Activated CD8-positive, alpha-beta memory T cell treated with anti-CD3 and anti-CD28 coated beads for 24 hours (primary cell): ENCODE measurements around the gene SUSD3.

Experiments
- DNase-seq: peaks from one replicate; pipeline ENCODE4 v3.0.0-alpha.2; 2020

Gene SUSD3

DNA sequence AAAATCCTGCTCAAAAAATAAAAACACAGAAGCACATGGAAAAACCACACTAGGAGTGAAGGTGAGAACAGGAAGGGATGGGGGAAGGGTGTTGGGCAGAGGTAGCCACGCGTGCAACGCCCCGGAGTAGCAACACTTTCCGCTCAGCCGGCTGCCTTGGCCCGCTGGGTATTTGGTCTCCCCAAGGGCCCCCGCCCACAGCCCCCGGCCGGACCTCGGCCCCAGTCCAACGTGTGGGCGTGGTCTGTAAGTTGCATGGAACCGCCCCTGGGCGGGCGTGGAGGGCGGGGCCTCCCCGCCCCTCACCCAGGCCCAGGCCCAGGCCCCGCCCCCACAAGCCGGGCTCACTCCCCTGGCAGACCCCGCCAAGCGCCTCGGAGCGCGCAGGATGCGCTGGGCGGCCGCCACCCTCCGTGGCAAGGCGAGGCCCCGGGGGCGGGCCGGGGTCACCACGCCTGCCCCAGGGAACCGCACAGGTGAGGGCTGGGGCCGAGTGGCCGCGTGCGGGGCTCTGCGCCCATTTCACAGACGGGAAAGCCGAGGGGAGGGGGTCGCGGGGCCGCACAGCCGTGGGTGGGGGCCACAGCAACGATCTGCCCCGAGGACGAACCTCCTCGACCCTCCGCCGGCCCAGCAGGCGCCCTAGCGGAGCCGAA lies at the start of gene SUSD3:
Gene SUSD3, plus strand, starts transcription at position 347 of the 656 bp plus-strand sequence. Its CDS starts 42 bp downstream, at position 389.
- DNase-seq = peak; percentile 87

DNA sequence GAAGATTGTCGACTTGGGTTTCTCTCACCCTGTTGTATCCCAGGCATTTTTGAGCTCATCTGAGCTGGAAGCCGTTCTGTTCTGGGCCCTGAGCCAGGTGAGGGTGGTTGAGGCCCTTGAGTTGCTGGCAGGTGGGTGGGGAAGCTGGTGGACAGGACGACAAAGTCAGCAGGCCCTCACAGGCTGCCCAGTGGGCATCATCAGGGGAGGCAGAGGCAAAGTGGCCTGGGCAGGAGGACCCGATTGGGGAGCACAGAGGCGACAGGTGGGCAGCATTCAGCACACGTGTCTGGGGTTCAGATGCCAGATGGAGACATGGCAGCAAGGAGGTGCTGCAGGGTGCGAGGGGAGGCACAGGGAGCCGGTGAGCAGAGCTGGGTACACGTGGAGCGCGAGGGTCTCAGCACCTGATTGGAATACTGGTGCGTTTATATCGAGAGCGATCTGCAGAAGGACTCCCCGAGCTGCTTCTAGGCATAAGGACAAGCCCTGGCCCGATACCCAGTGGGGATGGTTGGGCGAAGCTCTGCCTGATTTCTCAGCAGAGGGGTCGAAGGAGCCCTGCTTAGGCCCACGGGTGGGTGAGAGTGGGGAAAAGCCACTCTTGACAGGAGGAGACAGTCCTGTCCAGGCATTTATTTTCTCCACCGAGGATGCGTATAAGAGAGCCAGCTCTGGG lies 49.0 kb upstream of the SUSD3 start:
- DNase-seq = peak; percentile 50

DNA sequence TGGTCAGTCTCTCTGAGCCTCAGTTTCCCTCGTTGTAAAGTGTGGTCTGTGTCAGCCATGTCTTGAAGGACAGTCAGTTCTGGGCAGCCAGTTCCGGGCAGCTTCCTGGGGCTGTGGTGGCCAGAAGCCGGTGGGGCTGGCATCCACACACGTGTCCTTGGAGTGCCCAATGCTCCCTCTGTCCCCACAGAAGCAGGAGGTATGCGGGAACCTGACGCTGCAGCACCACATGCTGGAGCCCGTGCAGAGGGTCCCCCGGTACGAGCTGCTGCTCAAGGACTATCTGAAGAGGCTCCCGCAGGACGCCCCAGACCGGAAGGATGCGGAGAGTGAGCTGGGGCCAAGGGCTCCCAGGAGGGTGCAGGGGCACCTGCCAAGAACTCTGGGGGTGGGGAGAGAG lies 48.4 kb upstream of the SUSD3 start:
- DNase-seq = peak; percentile 37

DNA sequence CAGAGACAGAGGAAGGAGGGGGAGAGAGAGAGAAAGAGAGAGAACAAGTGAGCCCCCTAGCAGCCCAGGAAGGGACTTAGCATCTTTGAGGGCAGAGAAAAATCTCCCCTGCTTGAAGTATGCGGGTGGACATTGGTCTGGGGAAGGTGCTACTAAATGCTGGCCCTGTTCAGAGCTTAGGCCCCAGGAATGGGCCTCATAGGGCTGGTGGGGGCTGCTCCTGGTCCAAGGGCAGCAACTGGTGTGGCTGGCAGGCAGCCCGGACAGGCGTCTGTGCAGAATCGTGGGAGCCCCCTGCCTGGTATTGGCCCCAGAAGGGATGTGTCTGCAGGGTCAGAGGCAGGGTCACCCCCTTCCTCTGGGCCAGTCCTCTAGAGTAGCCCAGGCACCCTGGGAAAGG lies 47.8 kb upstream of the SUSD3 start:
- DNase-seq = peak; percentile 40

DNA sequence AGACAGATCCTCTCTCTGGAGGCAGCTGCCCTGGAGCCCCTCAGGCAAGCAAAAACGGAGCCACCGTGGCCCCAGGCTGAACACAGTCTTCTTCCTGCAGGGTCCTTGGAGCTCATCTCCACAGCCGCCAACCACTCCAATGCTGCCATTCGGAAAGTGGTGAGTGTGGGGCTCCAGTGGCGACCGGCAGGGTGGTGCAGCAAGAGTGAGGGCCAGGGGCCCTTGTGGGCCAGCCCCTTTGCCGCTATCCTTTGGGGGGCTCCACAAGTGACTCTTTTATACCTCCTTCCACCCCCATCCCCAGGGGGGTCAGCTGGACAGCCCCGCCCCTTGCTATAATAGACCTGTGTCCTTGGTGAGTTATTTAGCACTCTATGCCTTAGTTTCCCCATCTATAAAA lies 47.4 kb upstream of the SUSD3 start:
- peak; percentile 40 for DNase-seq

DNA sequence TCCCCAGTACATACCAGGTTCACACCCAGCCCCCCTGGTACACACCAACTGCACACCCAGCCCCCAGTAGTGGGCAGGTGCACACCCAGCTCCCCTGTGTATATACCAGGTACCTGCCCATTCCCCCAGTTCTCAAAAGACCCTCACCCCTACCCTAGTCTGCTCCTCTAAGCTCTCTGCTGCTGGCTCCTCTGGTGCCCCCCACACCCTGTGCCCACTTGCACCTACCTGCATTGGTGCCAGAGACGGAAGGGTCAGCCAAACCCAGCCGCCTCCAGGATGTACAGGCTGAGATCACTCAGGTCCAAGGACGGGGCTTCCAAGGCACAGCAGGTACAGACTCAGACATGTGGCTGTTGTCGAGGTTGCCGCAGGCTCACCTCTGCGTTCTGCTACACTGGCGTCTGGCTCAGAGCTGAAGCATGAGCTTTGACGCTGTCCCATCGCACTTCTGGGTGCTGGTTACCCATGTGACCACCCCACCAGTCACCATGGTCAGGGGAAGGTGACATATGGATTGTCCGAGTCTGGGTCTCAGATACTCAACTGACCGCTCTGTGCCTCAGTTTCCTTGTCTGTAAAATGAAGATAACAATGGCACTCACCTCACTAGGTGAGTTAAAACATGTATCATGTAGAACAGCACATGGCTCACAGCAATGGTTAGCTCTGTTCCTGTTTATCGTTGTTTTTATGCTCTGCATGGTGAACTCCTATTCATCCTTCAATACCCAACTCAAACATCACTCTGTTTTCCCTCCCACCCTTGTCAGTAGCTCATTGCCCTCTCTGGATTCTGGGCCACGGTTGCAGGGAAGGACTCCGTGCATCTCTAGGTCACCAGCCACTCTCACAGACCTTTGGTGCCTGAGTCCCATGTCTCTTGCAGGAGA lies 45.3 kb upstream of the SUSD3 start:
- peak; percentile 52 for DNase-seq

DNA sequence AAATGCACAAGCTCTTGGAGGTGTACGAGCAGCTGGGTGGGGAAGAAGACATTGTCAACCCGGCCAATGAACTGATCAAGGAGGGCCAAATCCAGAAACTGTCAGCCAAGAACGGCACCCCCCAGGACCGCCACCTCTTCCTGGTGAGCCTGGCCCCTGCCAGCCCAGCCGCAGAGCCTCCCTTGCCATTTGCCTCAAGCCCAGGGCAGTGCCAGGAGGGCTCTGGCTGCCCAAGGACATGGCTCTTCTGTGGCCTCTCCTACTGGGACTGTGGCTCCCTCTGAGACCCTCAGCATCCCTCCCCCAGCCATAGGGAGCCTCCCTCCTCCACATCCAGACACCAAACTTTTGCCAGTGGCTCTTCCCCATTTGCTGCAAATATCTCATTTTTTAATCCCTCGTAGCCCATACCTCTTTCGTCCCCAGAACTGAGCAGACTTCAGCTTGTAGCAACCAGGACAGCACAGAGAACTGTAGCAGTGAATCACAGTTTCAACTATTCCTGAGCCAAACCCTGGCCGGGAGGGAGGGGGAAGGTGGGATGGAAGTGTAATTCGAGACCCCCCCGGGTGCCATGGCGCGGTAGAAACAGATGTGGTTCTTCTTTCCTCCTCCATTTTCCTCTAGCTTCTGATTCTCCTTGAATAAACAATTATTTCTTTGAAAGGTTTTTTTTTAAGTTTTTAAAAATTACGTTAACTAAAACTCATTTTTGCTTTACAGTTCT lies 44.5 kb upstream of the SUSD3 start:
- DNase-seq = peak; percentile 35

DNA sequence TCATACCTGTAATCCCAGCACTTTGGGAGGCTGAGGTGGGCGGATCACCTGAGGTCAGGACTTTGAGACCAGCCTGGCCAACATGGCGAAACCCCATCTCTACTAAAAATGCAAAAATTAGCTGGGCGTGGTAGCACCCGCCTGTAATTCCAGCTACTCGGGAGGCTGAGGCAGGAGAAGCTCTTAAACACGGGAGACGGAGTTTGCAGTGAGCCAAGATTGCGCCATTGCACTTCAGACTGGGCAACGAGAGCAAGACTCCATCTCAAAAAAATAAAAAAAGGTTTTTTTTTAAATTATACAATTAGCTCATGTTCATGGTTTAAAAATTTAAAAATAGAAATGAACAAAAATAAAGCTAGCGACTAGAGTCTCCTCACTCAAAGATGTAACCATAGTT lies 43.3 kb upstream of the SUSD3 start:
- DNase-seq = peak; percentile 24

DNA sequence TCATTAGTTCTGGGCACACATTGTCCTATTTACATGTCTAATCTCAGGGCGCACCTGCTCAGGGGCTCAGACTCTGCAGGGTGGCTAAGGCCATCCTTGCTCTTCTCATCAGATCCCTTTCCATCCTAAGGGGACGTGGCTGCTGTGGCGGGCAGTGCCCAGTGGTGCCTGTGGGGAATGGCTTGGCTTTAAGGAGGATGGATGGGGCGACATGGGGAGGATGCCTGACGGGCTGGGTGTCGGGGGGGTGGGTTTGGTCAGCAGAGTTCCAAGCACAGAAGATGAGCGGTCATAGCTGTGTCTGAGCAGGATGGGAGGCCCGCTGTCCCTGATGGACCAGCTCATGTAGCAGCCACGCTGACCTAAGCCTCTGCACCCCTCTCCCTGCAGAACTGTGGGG lies 40.9 kb upstream of the SUSD3 start:
- DNase-seq = no peak

DNA sequence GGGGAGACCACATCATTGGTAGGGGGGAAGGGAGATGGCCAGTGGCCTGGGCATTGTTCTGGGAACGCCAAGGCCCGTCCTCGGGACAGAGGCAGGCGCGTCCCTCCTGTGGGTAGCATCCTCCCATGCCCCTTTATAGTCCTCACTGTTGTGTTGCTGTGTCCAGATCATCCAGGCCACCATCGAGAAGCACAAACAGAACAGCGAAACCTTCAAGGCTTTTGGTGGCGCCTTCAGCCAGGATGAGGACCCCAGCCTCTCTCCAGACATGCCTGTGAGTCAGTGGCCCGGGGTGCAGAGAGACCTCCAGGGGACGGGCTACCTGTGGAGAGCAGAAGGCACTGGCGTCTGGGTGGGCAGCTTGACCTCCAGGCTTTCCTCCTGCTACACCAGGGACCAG lies 38.4 kb upstream of the SUSD3 start:
- DNase-seq = no peak

DNA sequence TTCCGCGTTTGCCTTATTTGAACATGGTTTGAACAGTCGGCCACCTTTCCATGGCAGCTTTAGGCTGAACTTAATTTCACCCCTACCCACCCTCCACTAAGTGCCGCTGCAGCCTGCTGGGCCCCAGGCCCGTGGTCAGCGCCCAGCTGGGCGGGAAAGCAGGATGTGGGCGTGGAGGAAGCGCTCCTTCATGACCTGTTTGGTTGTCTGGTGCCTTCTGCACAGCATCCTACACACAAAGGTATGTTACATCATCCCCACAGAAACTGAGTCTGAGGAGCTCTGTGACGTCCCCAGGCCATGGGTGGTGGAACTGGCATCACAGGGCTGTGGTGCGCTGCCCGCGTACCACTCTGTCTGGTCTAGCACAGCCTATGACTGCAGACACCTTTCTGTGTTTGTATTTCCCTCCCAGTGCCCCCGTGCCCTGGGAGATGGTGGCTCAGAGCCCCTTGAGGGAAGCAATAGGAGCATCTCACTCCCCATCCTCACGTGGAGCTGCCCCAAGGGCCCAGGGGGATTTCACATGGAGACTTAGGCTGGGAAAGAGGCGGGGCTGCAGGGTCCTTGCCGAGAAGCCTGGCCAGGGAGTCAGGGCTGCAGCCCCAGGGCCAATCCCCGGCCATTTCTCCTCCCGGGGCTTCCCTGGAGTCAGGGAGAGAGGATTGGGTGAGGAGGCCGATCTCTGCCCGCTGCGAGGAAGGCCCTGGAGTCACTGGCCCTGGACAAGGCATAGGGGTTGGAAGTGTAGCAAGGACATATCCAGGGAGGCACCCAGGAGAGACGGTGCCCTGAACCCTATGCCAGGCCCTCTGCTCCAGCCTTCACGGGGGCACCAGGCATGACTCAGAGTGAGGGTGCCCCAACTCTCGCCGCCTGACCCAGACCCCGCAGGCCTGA lies 37.5 kb upstream of the SUSD3 start:
- DNase-seq = no peak

DNA sequence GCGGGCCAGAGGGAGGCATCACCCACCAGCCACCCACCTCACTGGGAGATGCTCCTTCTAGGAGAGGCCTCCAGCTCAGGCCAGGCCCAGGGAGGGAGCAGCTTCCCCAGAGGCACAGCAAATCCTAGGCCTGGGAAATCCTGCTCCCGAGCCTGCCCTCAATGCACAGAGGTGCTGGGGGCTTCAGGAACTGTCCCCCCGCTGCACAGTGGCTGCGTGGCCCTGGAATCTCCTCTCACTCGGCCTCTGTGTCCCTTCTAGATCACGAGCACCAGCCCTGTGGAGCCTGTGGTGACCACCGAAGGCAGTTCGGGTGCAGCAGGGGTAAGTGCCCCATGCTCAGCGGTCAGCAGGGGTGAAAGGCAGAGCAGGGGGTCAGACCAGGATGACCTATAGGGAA lies 36.4 kb upstream of the SUSD3 start:
- no peak for DNase-seq

DNA sequence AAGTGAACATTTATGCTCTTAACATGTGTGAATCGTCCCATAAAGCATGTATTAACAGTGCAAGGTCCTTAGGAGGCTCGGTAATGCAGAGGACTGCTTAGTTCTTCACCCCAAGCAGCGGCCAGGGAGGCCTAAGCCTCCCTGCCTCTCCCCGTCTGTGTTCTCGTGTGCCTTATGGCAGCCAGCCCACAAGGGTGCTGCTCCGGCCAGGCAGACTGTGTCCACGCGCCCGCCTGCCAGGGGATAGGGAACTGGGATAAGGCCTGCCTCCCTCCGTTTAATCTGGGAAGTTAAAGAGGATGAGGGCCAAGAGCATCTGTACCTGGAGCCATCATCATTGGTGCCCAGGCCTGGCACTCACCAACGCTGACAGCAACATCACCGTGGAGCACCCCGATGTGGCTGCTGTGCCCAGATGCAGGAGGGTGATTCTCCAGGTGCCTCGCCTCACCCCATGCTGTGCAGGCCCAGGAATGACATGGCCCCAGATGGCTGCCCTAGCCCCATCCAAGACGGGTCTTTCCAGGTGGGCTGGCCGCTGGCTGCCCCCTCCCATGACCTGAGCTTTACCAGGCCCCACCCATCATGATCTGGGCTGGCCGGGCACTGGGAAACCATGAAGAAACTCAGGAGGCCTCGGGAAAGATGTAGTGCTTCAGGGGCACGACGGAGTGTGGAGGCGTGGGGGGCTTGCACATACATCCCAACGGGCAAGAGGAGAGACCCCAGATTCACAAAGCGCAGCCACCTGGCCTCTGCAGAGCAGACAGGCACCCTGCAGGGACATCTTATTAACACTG lies 35.6 kb upstream of the SUSD3 start:
- DNase-seq = no peak

DNA sequence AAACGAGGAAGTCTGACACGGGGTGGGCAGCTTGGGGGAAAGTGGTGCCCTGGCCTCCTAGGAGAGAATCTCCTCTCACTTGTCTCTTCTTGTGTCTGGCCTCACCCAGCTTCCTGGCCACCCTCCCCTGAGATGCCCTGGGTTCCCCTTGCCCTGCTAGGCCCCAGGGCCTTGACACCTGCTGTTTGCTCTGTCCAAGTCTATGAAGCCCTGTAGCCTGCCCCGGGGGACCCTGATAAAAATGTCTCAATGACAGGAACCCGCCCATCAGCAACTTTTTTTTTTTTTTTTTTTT lies 35.0 kb upstream of the SUSD3 start:
- no peak for DNase-seq

DNA sequence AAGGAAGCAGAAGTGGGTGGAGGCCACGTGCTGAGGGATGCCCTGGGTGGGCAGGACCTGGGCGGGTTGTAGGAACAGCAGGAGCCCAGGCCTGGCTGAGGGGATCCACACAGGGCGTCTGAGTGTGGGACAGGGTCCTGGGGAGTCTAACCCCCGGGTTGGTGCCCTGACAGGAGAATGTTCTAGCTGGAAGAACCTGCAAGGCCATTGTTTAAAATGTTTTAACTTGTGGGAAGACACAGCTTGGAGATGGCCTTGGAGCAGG lies 33.9 kb upstream of the SUSD3 start:
- no peak for DNase-seq

DNA sequence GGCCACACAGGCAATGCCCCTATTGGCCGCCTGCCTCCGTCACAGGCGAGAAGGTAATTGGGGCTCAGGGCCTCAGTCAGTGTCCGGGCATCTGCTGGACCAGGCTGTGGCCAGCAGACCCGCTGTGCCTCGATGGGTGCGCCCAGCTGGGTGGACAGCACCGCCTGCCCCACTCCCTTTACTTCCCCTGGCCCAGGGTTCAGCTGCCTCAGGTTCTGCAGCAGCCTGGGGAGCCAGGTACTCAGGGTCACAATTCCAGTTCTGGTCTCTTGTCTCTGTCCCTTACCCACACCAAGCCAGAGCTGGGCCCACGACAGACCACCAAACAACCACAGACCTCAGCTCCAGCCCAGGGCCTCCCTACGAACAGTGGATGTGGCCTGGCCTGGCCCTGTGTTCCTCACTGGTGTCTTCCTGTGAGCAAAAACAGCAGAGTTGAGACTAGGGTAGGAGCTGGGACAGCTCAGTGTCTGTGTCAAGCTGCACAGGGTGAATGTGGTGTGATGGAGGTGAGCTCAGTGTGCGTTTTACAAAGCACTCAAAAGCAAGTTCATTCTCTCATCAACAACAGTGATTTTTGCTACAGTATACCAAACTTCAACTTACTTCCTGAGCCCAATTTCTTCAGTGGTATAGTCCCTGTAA lies 33.4 kb upstream of the SUSD3 start:
- no peak for DNase-seq

DNA sequence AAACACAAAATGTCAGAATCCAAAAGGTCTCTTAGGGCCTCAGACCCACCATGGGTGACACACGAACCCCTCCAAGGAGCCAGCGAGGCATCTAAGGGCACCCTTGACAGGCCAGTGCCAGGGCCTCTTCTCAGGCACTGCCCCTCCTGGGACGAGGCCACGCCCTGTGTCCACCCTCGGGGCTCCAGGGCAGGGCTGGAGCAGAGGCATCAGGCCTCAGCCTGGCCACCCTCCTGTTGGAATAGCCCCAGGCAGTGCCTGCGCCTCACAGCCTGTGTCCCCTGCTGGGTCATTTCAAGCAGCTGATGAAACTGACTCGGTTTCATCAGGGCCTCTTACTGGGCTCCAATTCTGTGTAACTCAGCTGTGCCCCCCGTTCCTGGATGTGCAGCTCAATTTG lies 32.8 kb upstream of the SUSD3 start:
- no peak for DNase-seq

DNA sequence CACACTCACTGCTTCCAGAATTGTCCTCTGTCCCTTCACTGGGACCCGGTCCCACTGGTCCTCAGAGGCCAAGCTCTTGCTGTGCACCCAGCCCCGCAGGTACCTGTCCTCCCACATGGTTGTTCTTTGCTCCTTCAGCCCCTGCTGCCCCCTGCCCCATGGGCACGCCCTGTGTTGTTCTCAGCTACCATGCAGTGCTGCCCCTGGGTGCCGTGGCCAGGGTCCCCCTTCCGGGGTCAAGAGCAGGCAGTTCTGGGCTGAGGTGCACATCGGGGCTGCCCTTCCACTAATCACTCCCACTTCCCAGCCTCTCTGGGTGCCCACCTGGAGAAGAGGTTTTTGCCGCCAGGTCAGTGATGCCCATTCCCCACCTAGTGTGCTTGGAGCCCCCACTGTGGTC lies 31.9 kb upstream of the SUSD3 start:
- no peak for DNase-seq

DNA sequence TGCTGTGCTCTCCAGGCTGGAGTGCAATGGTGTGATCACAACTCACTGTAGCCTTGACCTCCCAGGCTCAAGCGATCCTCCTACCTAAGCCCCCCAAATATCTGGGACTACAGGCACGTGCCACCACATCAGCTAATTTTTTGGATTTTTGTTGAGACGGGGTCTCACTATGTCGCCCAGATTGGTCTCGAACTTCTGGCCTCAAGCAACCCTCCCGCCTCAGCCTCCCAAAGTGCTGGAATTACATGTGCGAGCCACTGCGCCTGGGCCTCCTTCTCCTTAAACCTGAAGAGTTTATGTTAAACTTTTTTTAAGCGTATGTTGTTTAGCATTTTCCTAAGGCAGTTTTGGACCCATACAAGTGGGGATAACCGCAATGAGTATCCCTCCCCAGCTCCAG lies 30.8 kb upstream of the SUSD3 start:
- DNase-seq = no peak

DNA sequence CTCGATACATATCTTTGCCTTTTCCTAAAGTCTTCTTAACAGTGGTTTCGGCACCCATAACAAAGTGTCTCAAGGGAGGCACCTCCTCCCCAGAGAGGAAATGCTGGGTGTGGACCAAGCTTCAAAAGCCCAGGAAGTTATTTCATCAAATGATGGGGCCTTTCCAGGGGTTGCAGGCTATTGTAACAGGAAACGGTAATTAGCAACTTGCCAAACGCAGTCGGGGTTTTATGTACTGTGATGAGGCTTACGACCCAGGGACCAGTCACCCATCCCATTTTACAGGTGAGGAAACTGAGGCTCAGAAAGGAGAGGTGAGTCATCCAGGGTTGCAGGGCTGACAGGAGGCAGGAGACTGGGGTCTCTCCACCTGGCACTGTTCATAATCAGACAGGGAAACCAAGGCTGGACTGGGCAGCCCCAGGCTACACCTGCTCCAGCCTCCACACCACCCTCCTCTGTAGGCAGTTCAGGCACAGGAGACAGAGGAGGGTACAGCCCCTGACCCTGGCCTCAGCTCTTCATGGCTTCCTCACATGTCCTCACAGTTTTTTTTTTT lies 30.0 kb upstream of the SUSD3 start:
- peak; percentile 73 for DNase-seq
